ENCODE measurements around the gene NBPF3. TPM values are rescaled to one million over a fixed set of nuclear protein-coding genes. Genes with fewer than 3 reads are reported as not detected.
"Not testable (repeated sequence)": the region's sequence is repeated elsewhere in the genome, so short reads cannot be mapped to it uniquely, and the experiment has no call there.

NBPF3 gene
- total RNA-seq, 1 donor: 4.8 TPM

- DNase-seq (ENCODE audit: low read depth in 2 of 3, low spot score in 2 of 3): no peak
Observed at GRCh38 chr1:21511579-21512522, 71.9 kb downstream of the NBPF3 start.

- no peak for DNase-seq (ENCODE audit: low read depth in 2 of 3, low spot score in 2 of 3)
Observed at GRCh38 chr1:21514245-21514644, 74.3 kb downstream of the NBPF3 start.

- no peak for DNase-seq (ENCODE audit: low read depth in 2 of 3, low spot score in 2 of 3)
Observed at GRCh38 chr1:21517161-21517589, 77.2 kb downstream of the NBPF3 start.

- no peak for DNase-seq (ENCODE audit: low read depth in 2 of 3, low spot score in 2 of 3)
Observed at GRCh38 chr1:21517660-21518480, 77.9 kb downstream of the NBPF3 start.

- no peak for DNase-seq (ENCODE audit: low read depth in 2 of 3, low spot score in 2 of 3)
Observed at GRCh38 chr1:21518774-21519455, 79.0 kb downstream of the NBPF3 start.

GRCh38 chr1:21519486-21520070 is 79.6 kb downstream of the NBPF3 start:
- not testable (repeated sequence) for DNase-seq (ENCODE audit: low read depth in 2 of 3, low spot score in 2 of 3)

GRCh38 chr1:21520899-21521716 is 81.2 kb downstream of the NBPF3 start:
- no peak for DNase-seq (ENCODE audit: low read depth in 2 of 3, low spot score in 2 of 3)

DNA sequence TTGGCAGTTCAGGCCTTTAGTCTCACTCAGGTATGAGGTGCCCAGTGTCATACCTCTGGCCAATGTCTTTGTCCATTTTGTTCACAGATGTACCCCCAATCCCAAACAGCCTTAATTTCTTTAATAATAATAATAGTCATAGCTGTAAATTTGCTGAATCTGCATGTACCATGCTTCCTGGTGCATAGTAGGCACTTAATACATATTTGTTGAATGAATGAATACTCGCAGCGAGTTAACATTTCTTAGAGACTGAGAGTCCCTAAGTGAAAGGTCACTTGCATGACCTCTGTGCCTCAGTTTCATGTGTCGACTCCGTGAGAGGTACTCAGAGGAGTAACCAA is 81.8 kb downstream of the NBPF3 start:
- DNase-seq (ENCODE audit: low read depth in 2 of 3, low spot score in 2 of 3): no peak

GRCh38 chr1:21522525-21523038 is 82.6 kb downstream of the NBPF3 start:
- no peak for DNase-seq (ENCODE audit: low read depth in 2 of 3, low spot score in 2 of 3)

DNA sequence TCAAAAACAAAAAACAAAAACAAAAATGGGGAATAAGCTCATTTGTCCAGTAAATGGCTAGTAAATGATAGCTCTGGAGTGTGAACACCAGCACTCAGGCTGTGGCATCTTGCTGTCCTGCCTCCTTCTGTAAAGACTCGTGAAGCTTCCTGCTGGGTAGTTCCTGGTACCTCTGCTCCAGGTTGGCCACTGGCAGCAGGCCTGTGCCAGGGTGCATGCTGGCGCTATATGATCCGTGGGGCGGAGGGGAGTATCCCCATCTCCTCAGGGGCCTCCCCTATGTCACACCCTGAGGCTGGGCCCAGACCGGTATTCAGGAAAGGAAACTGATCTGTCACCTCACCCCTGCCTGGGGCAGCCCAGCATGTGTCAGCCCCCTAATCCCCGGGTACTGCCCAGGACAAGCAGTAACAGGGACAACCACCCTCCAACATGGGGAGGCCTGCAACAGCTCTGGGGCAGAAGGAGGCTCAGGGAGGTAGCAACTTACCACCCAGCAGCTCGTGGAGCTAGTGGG is 83.4 kb downstream of the NBPF3 start:
- no peak for DNase-seq (ENCODE audit: low read depth in 2 of 3, low spot score in 2 of 3)

- no peak for DNase-seq (ENCODE audit: low read depth in 2 of 3, low spot score in 2 of 3)
Observed at GRCh38 chr1:21524220-21524619, 84.3 kb downstream of the NBPF3 start.

DNA sequence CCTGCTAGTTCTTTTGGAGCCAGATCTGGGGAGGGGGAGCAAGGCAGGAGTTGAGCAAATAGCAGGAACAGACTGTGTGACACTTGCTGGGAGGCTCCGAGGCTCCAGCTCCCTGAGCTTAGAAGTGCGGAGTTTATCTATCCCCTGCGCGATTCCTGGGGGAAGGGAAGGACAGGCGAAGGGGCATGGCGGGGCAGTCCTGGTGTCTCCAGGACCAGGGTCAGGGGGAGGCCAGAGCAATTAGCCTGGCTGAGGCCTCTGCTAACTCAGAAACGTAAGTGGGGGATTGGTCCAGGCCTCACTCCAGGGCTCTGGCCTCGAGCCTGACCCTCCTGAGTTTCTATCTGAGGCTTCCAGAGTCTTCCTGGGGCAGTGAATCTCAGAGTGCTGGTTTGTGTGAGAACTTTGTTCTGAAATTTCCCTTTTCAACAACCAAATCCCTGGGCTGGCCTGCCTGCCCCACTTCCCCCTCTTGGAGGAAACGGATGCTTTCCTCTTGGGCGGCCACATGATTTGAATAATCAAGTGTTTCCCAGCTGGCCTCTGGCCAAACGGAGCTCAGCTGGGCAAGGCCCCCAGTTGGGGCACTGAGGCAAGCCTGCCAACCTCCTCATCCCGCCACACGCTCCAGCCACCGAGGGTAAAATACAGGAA is 84.9 kb downstream of the NBPF3 start:
- DNase-seq (ENCODE audit: low read depth in 2 of 3, low spot score in 2 of 3): peak in 1 of 3 donors; percentile 27

GRCh38 chr1:21525340-21525717 is 85.4 kb downstream of the NBPF3 start:
- DNase-seq (ENCODE audit: low read depth in 2 of 3, low spot score in 2 of 3): no peak

GRCh38 chr1:21526441-21526840 is 86.5 kb downstream of the NBPF3 start:
- DNase-seq (ENCODE audit: low read depth in 2 of 3, low spot score in 2 of 3): no peak

GRCh38 chr1:21530368-21531016 is 90.6 kb downstream of the NBPF3 start:
- no peak for DNase-seq (ENCODE audit: low read depth in 2 of 3, low spot score in 2 of 3)

DNA sequence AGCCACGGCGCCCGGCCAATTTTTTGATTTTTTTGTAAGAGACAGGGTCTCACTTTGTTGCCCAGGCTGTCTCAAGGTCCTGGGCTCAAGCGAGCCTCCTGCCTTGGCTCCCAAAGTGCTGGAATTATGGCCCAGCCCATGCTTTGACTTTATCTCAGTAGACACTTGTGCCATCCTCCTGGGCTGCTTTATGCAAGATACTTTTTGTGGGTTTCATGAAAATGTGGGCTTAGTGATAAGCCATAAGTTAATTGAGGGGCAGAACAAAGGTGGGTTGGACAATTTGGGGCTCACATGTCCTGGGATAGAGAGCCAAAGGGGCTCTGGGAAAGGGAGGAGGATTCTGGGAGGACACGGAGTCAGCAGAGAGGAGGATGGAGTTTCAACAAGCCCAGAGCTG is 91.3 kb downstream of the NBPF3 start:
- DNase-seq (ENCODE audit: low read depth in 2 of 3, low spot score in 2 of 3): no peak

- no peak for DNase-seq (ENCODE audit: low read depth in 2 of 3, low spot score in 2 of 3)
Observed at GRCh38 chr1:21532496-21532895, 92.6 kb downstream of the NBPF3 start.

DNA sequence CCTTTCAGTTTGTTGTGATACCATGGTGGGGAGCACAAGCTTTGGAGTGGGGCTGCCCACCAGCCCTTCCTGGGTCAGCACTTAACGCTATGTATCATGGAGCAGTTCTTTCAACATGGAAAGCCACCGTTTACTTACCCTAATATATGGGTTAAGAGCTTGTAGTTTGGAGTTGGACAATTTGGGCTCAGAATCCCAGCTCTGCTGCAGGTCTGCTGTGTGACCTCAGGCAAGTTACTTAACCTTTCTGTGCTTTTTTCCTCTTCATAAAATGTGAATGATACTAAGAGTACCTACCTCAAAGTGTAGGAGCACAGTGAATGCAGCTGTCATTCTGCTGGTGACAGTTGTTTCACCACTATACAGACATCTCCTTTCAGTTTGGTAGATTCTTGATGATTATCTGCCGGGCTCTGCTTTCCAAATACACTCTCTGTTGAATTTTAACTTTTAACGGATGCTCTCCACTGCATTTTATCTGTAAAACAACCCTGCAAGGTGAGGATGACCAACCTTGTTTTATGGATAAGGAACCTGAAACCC is 93.1 kb downstream of the NBPF3 start:
- DNase-seq (ENCODE audit: low read depth in 2 of 3, low spot score in 2 of 3): no peak

Data from hematopoietic multipotent progenitor cell (in vitro differentiated cells).